Fibroblast of skin of back (primary cell): ENCODE data around the gene SERTM1.
A peak's percentile ranks its signal among the peaks of the same experiment; 100 is the strongest.

ENCODE experiments used
- DNase-seq: peaks from one replicate; pipeline ENCODE4 v3.0.0-alpha.2; 2013

The SERTM1 gene

GRCh38 chr13:36712290-36712689 lies 38.5 kb downstream of the SERTM1 start:
- DNase-seq = no peak

- peak; percentile 52 for DNase-seq
Measured at GRCh38 chr13:36712770-36713169, 39.0 kb downstream of the SERTM1 start.

- no peak for DNase-seq
Measured at GRCh38 chr13:36713887-36714286, 40.1 kb downstream of the SERTM1 start.

GRCh38 chr13:36715841-36716240 lies 42.0 kb downstream of the SERTM1 start:
- DNase-seq = no peak

- DNase-seq = no peak
Measured at GRCh38 chr13:36717017-36717416, 43.2 kb downstream of the SERTM1 start.

- DNase-seq = no peak
Measured at GRCh38 chr13:36717966-36718545, 44.2 kb downstream of the SERTM1 start.

- no peak for DNase-seq
Measured at GRCh38 chr13:36718686-36719085, 44.9 kb downstream of the SERTM1 start.

- no peak for DNase-seq
Measured at GRCh38 chr13:36724141-36724540, 50.3 kb downstream of the SERTM1 start.

GRCh38 chr13:36725936-36726335 lies 52.1 kb downstream of the SERTM1 start:
- DNase-seq = no peak

GRCh38 chr13:36728006-36728405 lies 54.2 kb downstream of the SERTM1 start:
- DNase-seq = no peak

- peak; percentile 55 for DNase-seq
Measured at GRCh38 chr13:36736119-36736726, 62.4 kb downstream of the SERTM1 start.

- no peak for DNase-seq
Measured at GRCh38 chr13:36737524-36738083, 63.8 kb downstream of the SERTM1 start.

- no peak for DNase-seq
Measured at GRCh38 chr13:36745436-36745835, 71.6 kb downstream of the SERTM1 start.

- DNase-seq = peak; percentile 12
Measured at GRCh38 chr13:36746051-36746450, 72.2 kb downstream of the SERTM1 start.
